H1 (cell line): ENCODE measurements around the gene IGF2BP3. TPM values are rescaled to one million over a fixed set of nuclear protein-coding genes. Genes with fewer than 3 reads are reported as not detected.

Source experiments
- CTCF ChIA-PET: fragments of 300-600 bp; sonication (Branson Sonifier 250); formaldehyde crosslinking; loops from one replicate; lab custom pipeline; 2021; ENCODE audit not compliant: partially characterized antibody; lab: Charles Lee
- POLR2A ChIA-PET: fragments of 300-600 bp; sonication (Branson Sonifier 250); formaldehyde crosslinking; loops from one replicate; lab custom pipeline; 2021; ENCODE audit warnings: inconsistent platforms; ENCODE audit not compliant: partially characterized antibody; lab: Charles Lee
- DNase-seq, 2 experiments: peaks; one replicate each; pipeline versions ENCODE4 v3.0.0 to v3.0.0-alpha.2; 2010 to 2022; ENCODE audit warnings: low spot score in 2 of 2, low read depth in 1 of 2, mixed read lengths in 1 of 2
- FAIRE-seq: peaks from 2 replicates; lab custom pipeline; 2011; peaks lifted over from hg19 to GRCh38; lab: Jason Lieb, UNC
- H2AFZ ChIP-seq: 2 replicates; pipeline ENCODE4 v1.8.1; 2012; ENCODE audit warnings: low read length, inconsistent platforms
- H2AK5ac ChIP-seq: 2 replicates; pipeline ENCODE4 v1.6.1; 2013; ENCODE audit warnings: low read depth, low read length
- H2BK120ac ChIP-seq: replicated peaks from 2 replicates; pipeline ENCODE3; 2013; ENCODE audit warnings: low read depth, low read length, inconsistent platforms
- H2BK12ac ChIP-seq: 2 replicates; pipeline ENCODE4 v1.6.1; 2013; ENCODE audit warnings: low read depth, low read length
- H2BK15ac ChIP-seq: 2 replicates; pipeline ENCODE4 v1.6.1; 2013; ENCODE audit warnings: low read length
- H2BK20ac ChIP-seq: 2 replicates; pipeline ENCODE4 v1.6.1; 2013; ENCODE audit warnings: low read length
- H2BK5ac ChIP-seq: 2 replicates; pipeline ENCODE4 v1.6.1; 2013; ENCODE audit warnings: low read depth, low read length
- H3K14ac ChIP-seq: 2 replicates; pipeline ENCODE4 v1.6.1; 2013; ENCODE audit warnings: inconsistent platforms; ENCODE audit not compliant: insufficient read length
- H3K18ac ChIP-seq: 2 replicates; pipeline ENCODE4 v1.6.1; 2013; ENCODE audit warnings: low read length; ENCODE audit errors: extremely low read depth
- H3K23ac ChIP-seq: 2 replicates; pipeline ENCODE4 v1.6.1; 2013; ENCODE audit warnings: inconsistent platforms; ENCODE audit not compliant: insufficient read length
- H3K23me2 ChIP-seq: 2 replicates; pipeline ENCODE4 v1.6.1; 2013; ENCODE audit warnings: low read depth, low read length
- H3K27ac ChIP-seq: 2 replicates; pipeline ENCODE4 v1.6.1; 2011; ENCODE audit warnings: low read depth, low read length, inconsistent platforms
- H3K27me3 ChIP-seq, 4 experiments: replicated peaks in 1 of 4; 1 replicate in 1 of 4; 2 replicates in 3 of 4; pipeline versions ENCODE4 v1.6.1 to v1.8.1; 2011 to 2013; ENCODE audit warnings: low read length in 3 of 4, mild to moderate bottlenecking in 3 of 4, inconsistent platforms in 2 of 4, mixed read lengths in 2 of 4, moderate library complexity in 1 of 4; ENCODE audit not compliant: control insufficient read depth in 3 of 4, insufficient read depth in 3 of 4; ENCODE audit errors: extremely low read depth in 1 of 4
- H3K36me3 ChIP-seq, 4 experiments: 2 replicates each; pipeline versions ENCODE4 v1.6.1 to v1.8.1; 2011 to 2013; ENCODE audit warnings: mild to moderate bottlenecking in 4 of 4, low read length in 3 of 4, moderate library complexity in 2 of 4, control low read depth in 1 of 4, inconsistent platforms in 1 of 4; ENCODE audit not compliant: insufficient read depth in 4 of 4, control insufficient read depth in 2 of 4
- H3K4ac ChIP-seq: replicated peaks from 2 replicates; pipeline ENCODE3; 2013; ENCODE audit warnings: low read length, low read depth, mixed read lengths, inconsistent platforms; ENCODE audit not compliant: insufficient read length
- H3K4me1 ChIP-seq, 4 experiments: replicated peaks in 1 of 4; 1 replicate in 1 of 4; 2 replicates in 3 of 4; pipeline versions ENCODE4 v1.6.1 to v1.8.1; 2011 to 2013; ENCODE audit warnings: low read length in 3 of 4, inconsistent platforms in 2 of 4, mixed read lengths in 1 of 4; ENCODE audit not compliant: insufficient read depth in 4 of 4, control insufficient read depth in 3 of 4
- H3K4me2 ChIP-seq, 2 experiments: 2 replicates each; pipeline versions ENCODE4 v1.6.1 to v1.8.1; 2011 to 2013; ENCODE audit warnings: low read depth in 2 of 2, low read length in 2 of 2, control low read depth in 1 of 2, inconsistent platforms in 1 of 2, mild to moderate bottlenecking in 1 of 2; ENCODE audit not compliant: insufficient read depth in 1 of 2
- H3K4me3 ChIP-seq, 4 experiments: fragments of 200-600, 300-600 bp in 1 of 4; sonication (generic), shearing (Covaris generic), sonication (Bioruptor Twin) in 1 of 4; 2 replicates each; pipeline versions ENCODE4 v1.5.1 to v1.8.1; 2011 to 2016; ENCODE audit warnings: low read length in 4 of 4, low read depth in 3 of 4, control low read depth in 2 of 4, inconsistent platforms in 2 of 4, mild to moderate bottlenecking in 2 of 4, mixed read lengths in 1 of 4, moderate library complexity in 1 of 4; ENCODE audit not compliant: insufficient read depth in 2 of 4; ENCODE audit errors: extremely low read depth in 1 of 4
- H3K56ac ChIP-seq: replicated peaks from 2 replicates; pipeline ENCODE3; 2013; ENCODE audit warnings: low read depth, mild to moderate bottlenecking, mixed read lengths, low read length, inconsistent platforms; ENCODE audit not compliant: insufficient read length
- H3K79me1 ChIP-seq: 2 replicates; pipeline ENCODE4 v1.6.1; 2013; ENCODE audit warnings: low read depth, low read length, control low read depth
- H3K79me2 ChIP-seq, 2 experiments: 2 replicates each; pipeline versions ENCODE4 v1.6.1 to v1.8.1; 2012 to 2013; ENCODE audit warnings: low read length in 2 of 2, mild to moderate bottlenecking in 2 of 2, inconsistent platforms in 1 of 2; ENCODE audit not compliant: insufficient read depth in 2 of 2, control insufficient read depth in 1 of 2
- H3K9ac ChIP-seq, 4 experiments: replicated peaks in 1 of 4; 1 replicate in 1 of 4; 2 replicates in 3 of 4; pipeline versions ENCODE4 v1.6.1 to v1.8.1; 2011 to 2013; ENCODE audit warnings: low read depth in 3 of 4, low read length in 3 of 4, control low read depth in 2 of 4, mild to moderate bottlenecking in 2 of 4, moderate library complexity in 2 of 4, inconsistent platforms in 1 of 4; ENCODE audit errors: extremely low read depth in 1 of 4
- H3K9me3 ChIP-seq, 2 experiments: 2 replicates each; pipeline versions ENCODE4 v1.6.1 to v1.8.1; 2012 to 2013; ENCODE audit warnings: mild to moderate bottlenecking in 2 of 2, moderate library complexity in 2 of 2, control low read depth in 1 of 2, inconsistent platforms in 1 of 2, low read depth in 1 of 2, low read length in 1 of 2, mixed read lengths in 1 of 2; ENCODE audit not compliant: insufficient read depth in 2 of 2
- H4K20me1 ChIP-seq, 2 experiments: replicated peaks in 1 of 2; 2 replicates each; pipeline versions ENCODE3 to v1.8.1; 2011 to 2013; ENCODE audit warnings: inconsistent platforms in 2 of 2, low read length in 2 of 2, mild to moderate bottlenecking in 1 of 2; ENCODE audit not compliant: insufficient read depth in 2 of 2, control insufficient read depth in 1 of 2
- H4K5ac ChIP-seq: 2 replicates; pipeline ENCODE4 v1.6.1; 2013; ENCODE audit warnings: low read length, low read depth, mixed read lengths, inconsistent platforms; ENCODE audit not compliant: insufficient read length
- H4K8ac ChIP-seq: 2 replicates; pipeline ENCODE4 v1.8.0; 2013; ENCODE audit warnings: mild to moderate bottlenecking, moderate library complexity, low read length, inconsistent platforms; ENCODE audit not compliant: insufficient read depth; ENCODE audit errors: extremely low read depth
- H4K91ac ChIP-seq: replicated peaks from 2 replicates; pipeline ENCODE3; 2013; ENCODE audit warnings: low read length, mixed read lengths, inconsistent platforms; ENCODE audit not compliant: insufficient read length
- CBX5 ChIP-seq: fragments of 300-800, 300-1000 bp; sonication (generic); IDR thresholded peaks from 2 replicates; pipeline ENCODE4 v1.7.1; 2016; ENCODE audit warnings: antibody characterized with exemption, low read length, low read depth
- CBX8 ChIP-seq: fragments of 300-800, 300-1000 bp; sonication (generic); IDR thresholded peaks from 2 replicates; pipeline ENCODE4 v1.7.1; 2016; ENCODE audit warnings: low read depth, low read length, borderline replicate concordance
- CREB1 ChIP-seq: IDR thresholded peaks from 2 replicates; pipeline ENCODE4 v1.6.1; 2012; ENCODE audit warnings: inconsistent platforms
- JUND ChIP-seq: IDR thresholded peaks from 2 replicates; pipeline ENCODE4 v1.6.1; 2011; ENCODE audit warnings: mild to moderate bottlenecking, improper control_type of control experiment, low read length
- RNF2 ChIP-seq: fragments of 200-900, 300-1000 bp; sonication (generic); IDR thresholded peaks from 2 replicates; pipeline ENCODE4 v1.7.1; 2016; ENCODE audit warnings: borderline replicate concordance, low read depth, mild to moderate bottlenecking, antibody characterized with exemption, low read length; ENCODE audit not compliant: poor library complexity, severe bottlenecking; ENCODE audit errors: missing control alignments
- RXRA ChIP-seq: IDR thresholded peaks from 2 replicates; pipeline ENCODE4 v1.6.1; 2011; ENCODE audit warnings: low read depth, mild to moderate bottlenecking, low read length, moderate library complexity; ENCODE audit not compliant: insufficient read depth
- SAP30 ChIP-seq: fragments of 300-600 bp; sonication (generic); IDR thresholded peaks from 2 replicates; pipeline ENCODE4 v1.7.1; 2012; ENCODE audit warnings: low read length, moderate library complexity, mild to moderate bottlenecking, inconsistent platforms; ENCODE audit not compliant: insufficient read depth, insufficient replicate concordance
- SIRT6 ChIP-seq: IDR thresholded peaks from one replicate; pipeline ENCODE4 v1.7.1; 2012; ENCODE audit warnings: low read length, inconsistent platforms
- ZNF274 ChIP-seq: IDR thresholded peaks from 2 replicates; pipeline ENCODE4 v1.7.0; 2012; ENCODE audit warnings: low read length, borderline replicate concordance; ENCODE audit errors: extremely low read depth
- WGBS, 2 experiments: shearing (Covaris generic) in 1 of 2; methylation state at CpG; one replicate each; pipeline versions ENCODE4 v1.1.6 to v1.1.7; 2013 to 2015; ENCODE audit warnings: low lambda C conversion rate in 2 of 2, mixed read lengths in 2 of 2, inconsistent platforms in 1 of 2, low coverage in 1 of 2, missing lambda C conversion rate in 1 of 2; ENCODE audit not compliant: insufficient replicate concordance in 2 of 2, insufficient coverage in 1 of 2, insufficient read length in 1 of 2; ENCODE audit errors: extremely low coverage in 1 of 2, missing lambda C conversion rate in 1 of 2; 5-methylcytosine and 5-hydroxymethylcytosine counted together
- polyA plus RNA-seq, 7 experiments: library from polyadenylated mRNA; depleted of rRNA in 3 of 7; stranded (reverse) in 5 of 7; unstranded in 2 of 7; fragments of >200 nt in 5 of 7; fragments of 200-250 nt in 2 of 7; gene quantifications; 1 replicate in 5 of 7; 2 replicates in 1 of 7; 4 replicates in 1 of 7; pipeline versions ENCODE4 v1.2.1 to v1.2.3, GENCODE V29; 2011 to 2013; ENCODE audit warnings: missing spikeins in 2 of 7, mixed read lengths in 2 of 7
- total RNA-seq: library from RNA; stranded (reverse); fragmentation: NEBNext Ultra II Directional; extraction: Animal tissue kit (Norgen Biotek cat#: 25700); gene quantifications from 2 replicates; pipeline ENCODE4 v1.2.1, GENCODE V29; 2021
- TF ChIP-seq, protein P1 (sequence below): IDR thresholded peaks from 2 replicates; pipeline ENCODE4 v1.6.1; 2012; ENCODE audit warnings: low read length, inconsistent platforms
- TF ChIP-seq, protein P2 (sequence below): IDR thresholded peaks from 2 replicates; pipeline ENCODE4 v1.6.1; 2012; ENCODE audit warnings: inconsistent platforms

IGF2BP3 gene
- total and polyA plus RNA-seq, 2 of the 8 experiments (the other 6 are each of a cell fraction or from before 2014, with no cell fraction given): 66.3 to 193 TPM

DNA sequence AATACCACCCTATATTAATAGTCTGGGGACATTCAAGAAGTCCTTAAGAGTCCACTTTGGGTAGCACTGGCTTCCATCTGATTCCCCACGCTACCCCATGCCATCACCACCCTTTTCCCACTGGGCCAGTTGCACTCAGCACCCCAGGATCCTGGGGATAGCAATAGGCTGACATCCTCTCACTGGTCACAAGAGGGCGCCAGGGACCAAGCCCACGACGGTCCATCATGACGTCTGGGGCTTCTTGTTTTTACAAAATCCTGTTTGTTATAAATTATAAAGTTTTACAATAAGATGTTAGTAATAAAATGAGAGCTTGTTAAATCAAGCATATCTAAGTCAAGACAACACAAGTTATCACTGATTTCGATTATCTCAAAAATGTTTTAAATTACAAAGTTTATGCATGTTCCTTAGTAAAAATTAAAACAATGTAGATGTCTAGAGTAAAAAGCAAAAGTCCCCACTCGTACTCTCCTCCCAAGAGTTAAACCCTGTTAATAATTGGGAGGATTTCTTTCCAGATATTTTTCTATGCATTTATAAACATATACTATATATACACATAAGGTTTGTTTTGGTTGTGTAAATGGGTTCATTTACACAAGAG, 208.3 kb downstream of the IGF2BP3 start:
- Histone ChIP-seq H2AFZ (no peak overlapping the region), H3K27ac (no peak overlapping the region), H3K9ac (no peak overlapping the region), H3K36me3 (no peaks in the 10 kb centered on the region), H3K23ac (no peak overlapping the region), H3K79me2 (no peaks in the 10 kb centered on the region), H3K9me3 (no peaks in the 10 kb centered on the region), H3K23me2 (no peaks in the 10 kb centered on the region), H4K5ac (no peak overlapping the region), H3K27me3 (no peaks in the 10 kb centered on the region), H2BK20ac (no peak overlapping the region), H3K18ac (no peak overlapping the region), H3K56ac (no peak overlapping the region), H3K4me2 (no peak overlapping the region), H3K4me3 (no peak overlapping the region), H3K79me1 (no peaks in the 10 kb centered on the region), H4K8ac (no peak overlapping the region), H3K4me1 (no peaks in the 10 kb centered on the region), H2BK12ac (no peak overlapping the region), H2BK120ac (no peak overlapping the region), H2BK5ac (no peak overlapping the region), H2AK5ac (no peak overlapping the region), H4K20me1 (no peaks in the 10 kb centered on the region), H4K91ac (no peak overlapping the region), H2BK15ac (no peak overlapping the region), H3K4ac (no peak overlapping the region), H3K14ac (no peak overlapping the region)
- DNase-seq: peak in 1 of 2 experiments; percentile 73
- 19% methylated on average over 7 of the region's 7 CpGs; no CpG with 5 or more reads in 1 of the 2 experiments for WGBS, 2 experiments
- FAIRE-seq: no peak
- ChIA-PET CTCF (interaction anchor here (1.0 to 17.4 kb wide), 10 partner anchors 8 to 61 kb away, joined by 3 to 241 read pairs (median 4); no protein-coding TSS in a partner anchor), POLR2A (no interaction called here)
- TF ChIP-seq RXRA: no peak
- TF ChIP-seq CBX8: no peak
- peak; percentile 59; the same call in 1 of the 2 replicates for TF ChIP-seq CREB1
- TF ChIP-seq, protein P1, sequence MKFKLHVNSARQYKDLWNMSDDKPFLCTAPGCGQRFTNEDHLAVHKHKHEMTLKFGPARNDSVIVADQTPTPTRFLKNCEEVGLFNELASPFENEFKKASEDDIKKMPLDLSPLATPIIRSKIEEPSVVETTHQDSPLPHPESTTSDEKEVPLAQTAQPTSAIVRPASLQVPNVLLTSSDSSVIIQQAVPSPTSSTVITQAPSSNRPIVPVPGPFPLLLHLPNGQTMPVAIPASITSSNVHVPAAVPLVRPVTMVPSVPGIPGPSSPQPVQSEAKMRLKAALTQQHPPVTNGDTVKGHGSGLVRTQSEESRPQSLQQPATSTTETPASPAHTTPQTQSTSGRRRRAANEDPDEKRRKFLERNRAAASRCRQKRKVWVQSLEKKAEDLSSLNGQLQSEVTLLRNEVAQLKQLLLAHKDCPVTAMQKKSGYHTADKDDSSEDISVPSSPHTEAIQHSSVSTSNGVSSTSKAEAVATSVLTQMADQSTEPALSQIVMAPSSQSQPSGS: no peak
- TF ChIP-seq ZNF274: no peak
- no peak for TF ChIP-seq SIRT6
- TF ChIP-seq, protein P2, sequence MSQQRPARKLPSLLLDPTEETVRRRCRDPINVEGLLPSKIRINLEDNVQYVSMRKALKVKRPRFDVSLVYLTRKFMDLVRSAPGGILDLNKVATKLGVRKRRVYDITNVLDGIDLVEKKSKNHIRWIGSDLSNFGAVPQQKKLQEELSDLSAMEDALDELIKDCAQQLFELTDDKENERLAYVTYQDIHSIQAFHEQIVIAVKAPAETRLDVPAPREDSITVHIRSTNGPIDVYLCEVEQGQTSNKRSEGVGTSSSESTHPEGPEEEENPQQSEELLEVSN: no peak
- no peak for TF ChIP-seq RNF2
- TF ChIP-seq CBX5: no peak
- no peak for TF ChIP-seq SAP30
- TF ChIP-seq JUND: no peak
